HS-5 (cell line): ENCODE data around the gene CCDC69.

Experiments used
- DNase-seq: peaks from one replicate; pipeline ENCODE4 v3.0.0-alpha.2; 2012; ENCODE audit warnings: low read depth

Gene CCDC69

GRCh38 chr5:151142933-151143332 is 81.0 kb downstream of the CCDC69 start:
- DNase-seq, result no peak

GRCh38 chr5:151141535-151141934 is 82.4 kb downstream of the CCDC69 start:
- DNase-seq, result no peak

GRCh38 chr5:151140686-151141459 is 83.0 kb downstream of the CCDC69 start:
- DNase-seq, result no peak

- DNase-seq, result no peak
Measured at GRCh38 chr5:151139646-151140045, 84.2 kb downstream of the CCDC69 start.

- DNase-seq, result no peak
Measured at GRCh38 chr5:151139015-151139414, 84.9 kb downstream of the CCDC69 start.

- no peak for DNase-seq
Measured at GRCh38 chr5:151138114-151138513, 85.8 kb downstream of the CCDC69 start.

GRCh38 chr5:151137067-151137825 is 86.6 kb downstream of the CCDC69 start:
- DNase-seq, result no peak

- DNase-seq, result no peak
Measured at GRCh38 chr5:151134228-151134627, 89.7 kb downstream of the CCDC69 start.

GRCh38 chr5:151132963-151133362 is 90.9 kb downstream of the CCDC69 start:
- no peak for DNase-seq
